ENCODE measurements around the gene ATF7.

Gene ATF7

GRCh38 chr12:53539526-53539925, 86.7 kb downstream of the ATF7 start:
- TF ChIP-seq, protein P1, sequence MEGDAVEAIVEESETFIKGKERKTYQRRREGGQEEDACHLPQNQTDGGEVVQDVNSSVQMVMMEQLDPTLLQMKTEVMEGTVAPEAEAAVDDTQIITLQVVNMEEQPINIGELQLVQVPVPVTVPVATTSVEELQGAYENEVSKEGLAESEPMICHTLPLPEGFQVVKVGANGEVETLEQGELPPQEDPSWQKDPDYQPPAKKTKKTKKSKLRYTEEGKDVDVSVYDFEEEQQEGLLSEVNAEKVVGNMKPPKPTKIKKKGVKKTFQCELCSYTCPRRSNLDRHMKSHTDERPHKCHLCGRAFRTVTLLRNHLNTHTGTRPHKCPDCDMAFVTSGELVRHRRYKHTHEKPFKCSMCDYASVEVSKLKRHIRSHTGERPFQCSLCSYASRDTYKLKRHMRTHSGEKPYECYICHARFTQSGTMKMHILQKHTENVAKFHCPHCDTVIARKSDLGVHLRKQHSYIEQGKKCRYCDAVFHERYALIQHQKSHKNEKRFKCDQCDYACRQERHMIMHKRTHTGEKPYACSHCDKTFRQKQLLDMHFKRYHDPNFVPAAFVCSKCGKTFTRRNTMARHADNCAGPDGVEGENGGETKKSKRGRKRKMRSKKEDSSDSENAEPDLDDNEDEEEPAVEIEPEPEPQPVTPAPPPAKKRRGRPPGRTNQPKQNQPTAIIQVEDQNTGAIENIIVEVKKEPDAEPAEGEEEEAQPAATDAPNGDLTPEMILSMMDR (IDR thresholded peaks at IDR 0.05; ENCODE audit: low read depth, low read length): no peak
- H3K4me3 ChIP-seq (replicated peaks in 1 of 2; ENCODE audit: low read depth in 2 of 2, low read length in 2 of 2): no peak overlapping the region
- no peak for DNase-seq (ENCODE audit: low read depth in 2 of 2)

DNA sequence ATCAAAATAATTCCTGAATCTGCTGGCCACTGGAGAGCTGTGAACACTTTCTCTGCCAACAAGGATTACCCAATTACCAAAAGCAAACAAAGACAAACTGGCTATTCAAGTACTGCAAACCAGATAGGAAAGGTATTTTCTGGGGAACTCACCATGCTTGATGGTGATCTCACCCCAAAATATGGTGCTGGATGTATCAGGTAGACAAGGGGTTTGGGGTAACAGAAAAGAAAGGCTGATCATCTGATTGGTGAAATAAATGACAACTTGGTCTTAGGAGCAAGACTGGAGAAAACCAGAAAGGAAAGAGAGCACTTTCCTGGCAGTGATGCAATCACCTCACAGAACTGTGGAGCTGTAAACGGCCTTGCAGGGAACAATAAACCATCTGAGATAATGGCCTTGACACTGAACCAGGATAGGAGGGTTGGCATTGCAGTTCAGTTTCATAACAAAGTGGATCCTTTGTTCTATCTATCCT, 87.9 kb downstream of the ATF7 start:
- peak; percentile 77 to 90 for DNase-seq (ENCODE audit: low read depth in 2 of 2)
- TF ChIP-seq, protein P1 (IDR thresholded peaks at IDR 0.05; ENCODE audit: low read depth, low read length): no peak

DNA sequence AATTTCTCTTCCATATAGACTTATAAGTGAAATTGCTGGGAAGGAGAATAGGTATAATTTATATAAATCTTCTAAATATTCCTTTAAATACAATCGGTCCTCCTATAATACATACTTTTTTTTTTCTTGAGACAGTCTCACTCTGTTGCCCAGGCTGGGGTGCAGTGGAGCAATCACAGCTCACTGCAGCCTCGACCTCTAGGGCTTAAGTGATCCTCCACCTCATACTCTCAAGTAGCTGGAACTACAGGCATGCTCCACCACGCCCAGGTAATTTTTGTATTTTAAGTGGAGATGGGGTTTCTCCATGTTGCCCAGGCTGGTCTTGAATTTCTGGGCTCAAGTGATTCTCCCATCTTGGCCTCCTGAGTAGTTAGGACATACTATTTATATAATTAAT, 89.2 kb downstream of the ATF7 start:
- no peak for DNase-seq (ENCODE audit: low read depth in 2 of 2)
- TF ChIP-seq, protein P1 (IDR thresholded peaks at IDR 0.05; ENCODE audit: low read depth, low read length): no peak
- no peak overlapping the region for H3K4me3 ChIP-seq (replicated peaks in 1 of 2; ENCODE audit: low read depth in 2 of 2, low read length in 2 of 2)

More for the DNA sequence above, 87.9 kb downstream of the ATF7 start:
- no peak overlapping the region for H3K4me3 ChIP-seq (replicated peaks in 1 of 2; ENCODE audit: low read depth in 2 of 2, low read length in 2 of 2)

DNA sequence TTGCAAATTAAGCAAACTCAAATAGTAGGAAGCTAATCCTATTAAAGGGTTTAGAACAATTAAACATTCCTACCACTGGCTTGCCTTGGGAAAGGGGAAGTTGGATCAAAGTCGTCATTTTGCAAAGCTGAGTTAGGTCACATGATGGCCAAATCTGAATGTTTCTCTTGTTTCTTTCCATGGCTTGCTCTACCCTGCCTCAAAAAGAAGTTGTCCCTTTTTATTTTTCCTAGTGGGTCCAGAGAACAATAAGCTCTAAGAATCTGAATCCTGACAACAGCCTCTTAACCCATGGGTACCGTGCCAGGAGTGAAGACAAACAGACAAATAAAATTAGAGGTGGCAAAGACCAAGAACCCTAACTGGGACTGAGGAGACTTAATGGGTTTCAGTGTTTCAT, 92.7 kb downstream of the ATF7 start:
- no peak overlapping the region for H3K4me3 ChIP-seq (replicated peaks in 1 of 2; ENCODE audit: low read depth in 2 of 2, low read length in 2 of 2)
- DNase-seq (ENCODE audit: low read depth in 2 of 2): no peak
- TF ChIP-seq, protein P1 (IDR thresholded peaks at IDR 0.05; ENCODE audit: low read depth, low read length): no peak

DNA sequence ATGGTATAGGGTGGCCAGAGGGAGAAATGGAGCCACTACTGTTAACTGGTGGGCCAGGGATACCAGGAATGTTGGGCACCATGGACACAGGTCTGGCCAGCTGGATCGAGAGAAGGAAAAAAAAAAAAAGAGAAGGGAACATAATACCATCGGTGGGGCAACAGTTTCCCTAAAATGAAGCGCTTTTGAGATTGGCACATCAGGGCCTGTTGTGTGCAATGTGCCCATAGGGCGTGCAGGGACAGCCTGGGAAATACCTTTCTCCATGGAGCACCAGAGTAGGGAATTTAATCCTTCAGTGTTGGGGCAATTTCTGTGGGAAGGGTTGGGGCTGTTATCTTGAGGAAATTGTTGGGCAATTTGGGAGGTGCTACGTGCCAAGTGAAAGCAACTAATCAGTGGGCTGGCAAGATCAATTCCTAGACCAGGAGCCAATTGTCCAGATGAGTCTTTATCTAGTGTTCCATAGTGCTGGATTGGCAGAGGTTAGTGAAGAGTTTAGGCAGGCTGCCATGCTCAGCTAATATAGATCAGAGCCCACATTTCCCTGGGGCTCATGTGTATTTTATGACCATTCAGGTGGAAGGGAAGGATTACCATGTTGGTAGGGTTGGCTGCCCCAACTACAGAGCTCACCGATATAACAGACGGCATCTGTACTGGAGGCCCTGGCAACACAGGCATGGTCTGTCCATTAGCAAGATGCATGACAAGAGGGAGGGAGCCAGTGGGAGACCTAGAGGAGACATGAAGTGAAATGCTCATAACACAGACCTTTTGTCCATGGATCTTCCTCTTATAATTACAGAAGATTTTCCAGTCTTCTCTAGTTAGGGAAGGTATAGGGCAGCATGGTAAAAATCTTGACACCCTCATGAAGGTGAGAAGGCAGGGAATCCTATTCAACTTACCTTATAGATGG, 93.4 kb downstream of the ATF7 start:
- H3K4me3 ChIP-seq (replicated peaks in 1 of 2; ENCODE audit: low read depth in 2 of 2, low read length in 2 of 2): no peak overlapping the region
- DNase-seq (ENCODE audit: low read depth in 2 of 2): peak in 1 of 2 donors; percentile 20
- TF ChIP-seq, protein P1 (IDR thresholded peaks at IDR 0.05; ENCODE audit: low read depth, low read length): no peak

GRCh38 chr12:53532021-53532420, 94.2 kb downstream of the ATF7 start:
- TF ChIP-seq, protein P1 (IDR thresholded peaks at IDR 0.05; ENCODE audit: low read depth, low read length): no peak
- no peak overlapping the region for H3K4me3 ChIP-seq (replicated peaks in 1 of 2; ENCODE audit: low read depth in 2 of 2, low read length in 2 of 2)
- DNase-seq (ENCODE audit: low read depth in 2 of 2): no peak

Measured in cardiac fibroblast (primary cell).